Coronary artery (tissue), 2 donors: ENCODE measurements around the gene TIPRL.
A peak's percentile ranks its signal among the peaks of the same experiment; 100 is the strongest.

Experiments
- DNase-seq: peaks from one replicate; pipeline ENCODE4 v3.0.0-alpha.2; 2017; ENCODE audit warnings: low spot score
- H3K27ac ChIP-seq, 2 donors: fragments of 200-600 bp; sonication (generic); one replicate each; pipeline ENCODE4 v1.5.1; 2016 to 2019
- H3K4me3 ChIP-seq: fragments of 200-600 bp; sonication (generic); 2 replicates; pipeline ENCODE4 v1.5.1; 2016; ENCODE audit warnings: mild to moderate bottlenecking, moderate library complexity
- TF ChIP-seq, protein P1 (sequence below): fragments of 200-600 bp; sonication (generic); IDR thresholded peaks from one replicate; pipeline ENCODE4 v1.5.1; 2019; ENCODE audit warnings: antibody characterized with exemption

The TIPRL gene

GRCh38 chr1:168178638-168179437 is at the start of gene TIPRL:
Gene TIPRL, plus strand, starts transcription at chr1:168178962. Its CDS starts 116 bp downstream, at chr1:168179078.
- DNase-seq, result peak; percentile 98
- TF ChIP-seq, protein P1, sequence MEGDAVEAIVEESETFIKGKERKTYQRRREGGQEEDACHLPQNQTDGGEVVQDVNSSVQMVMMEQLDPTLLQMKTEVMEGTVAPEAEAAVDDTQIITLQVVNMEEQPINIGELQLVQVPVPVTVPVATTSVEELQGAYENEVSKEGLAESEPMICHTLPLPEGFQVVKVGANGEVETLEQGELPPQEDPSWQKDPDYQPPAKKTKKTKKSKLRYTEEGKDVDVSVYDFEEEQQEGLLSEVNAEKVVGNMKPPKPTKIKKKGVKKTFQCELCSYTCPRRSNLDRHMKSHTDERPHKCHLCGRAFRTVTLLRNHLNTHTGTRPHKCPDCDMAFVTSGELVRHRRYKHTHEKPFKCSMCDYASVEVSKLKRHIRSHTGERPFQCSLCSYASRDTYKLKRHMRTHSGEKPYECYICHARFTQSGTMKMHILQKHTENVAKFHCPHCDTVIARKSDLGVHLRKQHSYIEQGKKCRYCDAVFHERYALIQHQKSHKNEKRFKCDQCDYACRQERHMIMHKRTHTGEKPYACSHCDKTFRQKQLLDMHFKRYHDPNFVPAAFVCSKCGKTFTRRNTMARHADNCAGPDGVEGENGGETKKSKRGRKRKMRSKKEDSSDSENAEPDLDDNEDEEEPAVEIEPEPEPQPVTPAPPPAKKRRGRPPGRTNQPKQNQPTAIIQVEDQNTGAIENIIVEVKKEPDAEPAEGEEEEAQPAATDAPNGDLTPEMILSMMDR, result peak; percentile 81
- H3K4me3 ChIP-seq, result peak within 1 kb of the TSS; percentile 87
- H3K27ac ChIP-seq, result peak within 1 kb of the TSS; percentile 95

- Histone ChIP-seq H3K4me3 (no peak overlapping the region), H3K27ac (no peak overlapping the region)
- TF ChIP-seq, protein P1, result no peak
- DNase-seq, result no peak
Measured at GRCh38 chr1:168129933-168130332, 48.8 kb upstream of the TIPRL start.

GRCh38 chr1:168134132-168134531 is 44.6 kb upstream of the TIPRL start:
- Histone ChIP-seq H3K4me3 (no peak overlapping the region), H3K27ac (no peak overlapping the region)

GRCh38 chr1:168134642-168135041 is 44.1 kb upstream of the TIPRL start:
- TF ChIP-seq, protein P1, result no peak
- DNase-seq, result no peak
- Histone ChIP-seq H3K4me3 (peak overlapping the region; percentile 81), H3K27ac (peak overlapping the region in 1 of 2 donors; percentile 5)

More at GRCh38 chr1:168134132-168134531, 44.6 kb upstream of the TIPRL start:
- no peak for DNase-seq
- TF ChIP-seq, protein P1, result no peak

- H3K27ac ChIP-seq, result peak overlapping the region; percentile 78 to 89
Measured at GRCh38 chr1:168135116-168135920, 43.4 kb upstream of the TIPRL start.

DNA sequence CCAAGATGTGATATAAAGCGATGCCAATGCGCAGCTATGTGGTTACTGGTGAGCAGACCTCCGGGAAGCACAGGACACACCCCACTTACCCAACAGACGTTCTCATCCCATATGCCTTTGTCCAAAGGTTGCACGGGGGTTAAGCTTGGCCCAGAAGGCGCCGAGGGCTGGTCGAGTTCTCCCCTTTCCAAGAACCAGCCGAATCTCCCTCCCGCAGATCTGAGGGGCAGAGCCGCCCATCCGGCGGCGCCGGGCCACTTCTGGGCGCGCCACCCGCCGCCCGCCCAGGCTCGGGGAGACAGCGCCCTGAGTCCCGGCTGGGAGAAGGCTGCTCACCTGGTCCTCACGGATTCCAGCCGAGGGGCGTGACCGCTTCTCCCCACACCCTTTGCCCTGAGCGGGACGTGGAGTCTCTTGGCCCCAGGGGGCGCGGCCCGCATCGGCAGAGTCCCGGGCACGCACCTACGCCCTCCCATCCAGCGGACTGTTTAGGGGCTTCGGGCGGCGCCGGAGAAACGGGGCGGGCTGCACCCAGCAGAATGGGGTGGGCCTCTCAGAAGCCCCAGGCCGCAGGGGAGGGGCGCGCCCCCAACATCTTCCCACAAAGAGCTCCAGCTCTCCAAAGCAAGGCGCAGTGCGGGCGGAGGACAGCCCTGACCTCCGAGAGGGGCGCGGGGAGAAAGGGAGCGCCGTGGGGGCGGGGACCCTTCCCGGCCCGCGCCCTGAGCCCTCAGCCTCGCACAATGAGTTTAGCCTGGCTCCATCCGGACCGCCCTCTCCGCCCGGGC is 42.6 kb upstream of the TIPRL start:
- no peak for DNase-seq
- peak overlapping the region; percentile 78 to 89 for H3K27ac ChIP-seq
- TF ChIP-seq, protein P1, result no peak
- H3K4me3 ChIP-seq, result peak overlapping the region; percentile 81

More at GRCh38 chr1:168135116-168135920, 43.4 kb upstream of the TIPRL start:
- H3K4me3 ChIP-seq, result peak overlapping the region; percentile 81
- DNase-seq, result no peak
- TF ChIP-seq, protein P1, result no peak
